C4-2B (cell line): ENCODE measurements around the gene CHST11.

Source experiments
- H3K27ac ChIP-seq: fragments of 450-650 bp; 2 replicates; pipeline ENCODE4 v1.5.1; 2017
- CTCF ChIP-seq: fragments of 450-650 bp; conservative IDR thresholded peaks from 2 replicates; pipeline ENCODE4 v1.5.1; 2017; ENCODE audit warnings: mild to moderate bottlenecking
- ZFX ChIP-seq: fragments of 450-650 bp; IDR thresholded peaks from 2 replicates; pipeline ENCODE4 v1.6.1; 2017

Gene CHST11

GRCh38 chr12:104576187-104576778 is 119.5 kb downstream of the CHST11 start:
- no peak overlapping the region for H3K27ac ChIP-seq
- TF ChIP-seq ZFX (no peak), CTCF (no peak)

GRCh38 chr12:104576980-104577580 is 120.3 kb downstream of the CHST11 start:
- H3K27ac ChIP-seq, result no peak overlapping the region
- no peak for TF ChIP-seq CTCF
- TF ChIP-seq ZFX, result no peak

GRCh38 chr12:104577581-104577981 is 120.8 kb downstream of the CHST11 start:
- TF ChIP-seq ZFX (no peak), CTCF (no peak)
- no peak overlapping the region for H3K27ac ChIP-seq

DNA sequence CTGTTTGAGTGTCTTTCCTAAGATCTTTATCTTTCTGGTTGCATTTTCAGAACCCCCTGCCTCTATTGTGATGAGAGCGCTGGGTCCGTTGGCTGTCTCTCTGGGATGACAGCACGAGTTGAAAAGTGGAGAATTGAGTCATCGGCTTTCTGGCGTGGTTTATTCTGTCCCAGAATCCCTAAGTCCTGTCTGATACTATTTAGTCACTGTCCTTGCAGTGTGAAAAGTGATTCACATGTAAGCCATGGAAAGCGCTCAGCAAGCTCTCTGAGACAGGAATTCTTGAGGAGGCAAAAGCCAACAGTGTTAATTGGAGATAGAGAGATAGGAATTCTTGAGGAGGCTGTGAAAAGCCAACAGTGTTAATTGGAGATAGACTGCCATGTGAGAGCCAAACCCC is 121.7 kb downstream of the CHST11 start:
- TF ChIP-seq CTCF, result no peak
- no peak for TF ChIP-seq ZFX
- no peak overlapping the region for H3K27ac ChIP-seq

DNA sequence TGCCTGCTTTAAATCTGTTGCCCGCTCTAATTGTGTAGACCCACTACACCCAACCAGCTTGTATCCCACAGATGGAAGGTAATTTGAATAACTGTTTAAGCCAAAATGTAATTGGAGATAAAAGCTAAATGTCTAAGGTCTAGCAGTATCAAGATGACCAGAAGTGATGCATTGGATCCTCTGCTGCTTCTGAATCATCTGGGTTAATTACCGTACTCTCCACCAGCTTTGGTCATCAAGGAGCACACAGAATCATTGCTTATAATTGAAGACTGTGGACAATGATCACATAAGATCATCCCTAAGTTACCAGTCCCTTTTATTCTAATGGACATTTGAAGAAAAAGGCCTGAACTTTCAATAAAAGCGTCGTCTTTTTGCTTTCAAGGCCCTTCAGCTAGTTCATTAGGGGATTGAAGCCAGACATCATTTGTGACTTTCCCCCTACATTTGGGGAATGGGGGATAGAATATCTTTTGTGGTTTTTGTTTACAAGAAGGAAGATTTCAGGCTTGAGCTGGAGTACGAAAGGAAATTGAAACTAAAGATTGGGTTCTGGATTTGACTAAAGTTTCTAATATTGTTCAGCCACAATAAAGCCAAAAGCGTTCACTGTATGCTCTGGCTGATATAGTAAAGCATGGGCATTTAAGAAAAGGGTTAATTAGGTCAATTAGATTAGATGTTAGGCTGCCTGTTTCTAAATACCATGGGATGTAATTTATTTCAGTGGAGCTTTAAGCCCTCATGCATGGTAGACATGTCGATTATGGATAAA is 123.2 kb downstream of the CHST11 start:
- TF ChIP-seq CTCF (no peak), ZFX (no peak)

GRCh38 chr12:104581005-104581570 is 124.3 kb downstream of the CHST11 start:
- H3K27ac ChIP-seq, result no peak overlapping the region
- TF ChIP-seq ZFX, result no peak
- TF ChIP-seq CTCF, result no peak

More for the DNA sequence above, 123.2 kb downstream of the CHST11 start:
- H3K27ac ChIP-seq, result no peak overlapping the region

- no peak overlapping the region for H3K27ac ChIP-seq
- TF ChIP-seq CTCF (no peak), ZFX (no peak)
These were observed 126.0 kb downstream of the CHST11 start for GRCh38 chr12:104582739-104583138.
